Measurements from ENCODE around the gene SORBS1.

DNA sequence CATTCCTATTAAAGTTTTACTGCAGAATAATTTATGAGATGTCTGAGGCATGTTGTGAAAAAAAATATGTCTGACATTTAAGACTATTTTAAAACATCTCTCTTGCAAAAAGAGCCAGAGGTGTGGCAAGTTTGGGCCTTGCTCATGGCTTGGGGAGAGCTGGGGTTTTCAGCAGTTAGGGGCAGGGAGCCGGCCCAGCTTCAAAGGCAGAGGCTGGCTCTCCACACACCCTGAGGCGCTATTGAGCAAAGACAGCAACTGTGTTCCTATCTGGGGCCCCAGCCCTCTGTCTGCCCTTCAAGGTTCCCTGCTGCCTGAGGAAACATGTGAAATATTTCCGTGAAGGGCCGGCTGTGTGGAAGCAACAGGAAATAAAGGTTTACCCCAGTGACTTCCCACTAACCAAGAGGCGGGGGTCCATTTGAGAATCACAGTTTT, 94.0 kb downstream of the SORBS1 start:
- TF ChIP-seq CEBPB (IDR thresholded peaks at IDR 0.05) (no peak), TCF12 (IDR thresholded peaks at IDR 0.05; ENCODE audit: low read depth) (no peak), EGR1 (IDR thresholded peaks at IDR 0.05) (no peak), FOXM1 (IDR thresholded peaks at IDR 0.05; ENCODE audit: borderline replicate concordance, low read depth) (no peak), CREB1 (IDR thresholded peaks at IDR 0.05; ENCODE audit: low read depth) (no peak), EP300 (IDR thresholded peaks at IDR 0.05; ENCODE audit: borderline replicate concordance) (no peak)
- TF ChIP-seq, protein P1, sequence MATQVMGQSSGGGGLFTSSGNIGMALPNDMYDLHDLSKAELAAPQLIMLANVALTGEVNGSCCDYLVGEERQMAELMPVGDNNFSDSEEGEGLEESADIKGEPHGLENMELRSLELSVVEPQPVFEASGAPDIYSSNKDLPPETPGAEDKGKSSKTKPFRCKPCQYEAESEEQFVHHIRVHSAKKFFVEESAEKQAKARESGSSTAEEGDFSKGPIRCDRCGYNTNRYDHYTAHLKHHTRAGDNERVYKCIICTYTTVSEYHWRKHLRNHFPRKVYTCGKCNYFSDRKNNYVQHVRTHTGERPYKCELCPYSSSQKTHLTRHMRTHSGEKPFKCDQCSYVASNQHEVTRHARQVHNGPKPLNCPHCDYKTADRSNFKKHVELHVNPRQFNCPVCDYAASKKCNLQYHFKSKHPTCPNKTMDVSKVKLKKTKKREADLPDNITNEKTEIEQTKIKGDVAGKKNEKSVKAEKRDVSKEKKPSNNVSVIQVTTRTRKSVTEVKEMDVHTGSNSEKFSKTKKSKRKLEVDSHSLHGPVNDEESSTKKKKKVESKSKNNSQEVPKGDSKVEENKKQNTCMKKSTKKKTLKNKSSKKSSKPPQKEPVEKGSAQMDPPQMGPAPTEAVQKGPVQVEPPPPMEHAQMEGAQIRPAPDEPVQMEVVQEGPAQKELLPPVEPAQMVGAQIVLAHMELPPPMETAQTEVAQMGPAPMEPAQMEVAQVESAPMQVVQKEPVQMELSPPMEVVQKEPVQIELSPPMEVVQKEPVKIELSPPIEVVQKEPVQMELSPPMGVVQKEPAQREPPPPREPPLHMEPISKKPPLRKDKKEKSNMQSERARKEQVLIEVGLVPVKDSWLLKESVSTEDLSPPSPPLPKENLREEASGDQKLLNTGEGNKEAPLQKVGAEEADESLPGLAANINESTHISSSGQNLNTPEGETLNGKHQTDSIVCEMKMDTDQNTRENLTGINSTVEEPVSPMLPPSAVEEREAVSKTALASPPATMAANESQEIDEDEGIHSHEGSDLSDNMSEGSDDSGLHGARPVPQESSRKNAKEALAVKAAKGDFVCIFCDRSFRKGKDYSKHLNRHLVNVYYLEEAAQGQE (IDR thresholded peaks at IDR 0.05; ENCODE audit: low read depth) = no peak

Measured in Ishikawa (cell line).